Measurements from ENCODE around the gene WHAMM. TPM values are rescaled to one million over a fixed set of nuclear protein-coding genes. Genes with fewer than 3 reads are reported as not detected.
"Not testable (repeated sequence)": the region's sequence is repeated elsewhere in the genome, so short reads cannot be mapped to it uniquely, and the experiment has no call there.

Gene WHAMM
- total RNA-seq, 4 donors from 2014 or later: 6.4 to 14.2 (median 8.8) TPM

DNA sequence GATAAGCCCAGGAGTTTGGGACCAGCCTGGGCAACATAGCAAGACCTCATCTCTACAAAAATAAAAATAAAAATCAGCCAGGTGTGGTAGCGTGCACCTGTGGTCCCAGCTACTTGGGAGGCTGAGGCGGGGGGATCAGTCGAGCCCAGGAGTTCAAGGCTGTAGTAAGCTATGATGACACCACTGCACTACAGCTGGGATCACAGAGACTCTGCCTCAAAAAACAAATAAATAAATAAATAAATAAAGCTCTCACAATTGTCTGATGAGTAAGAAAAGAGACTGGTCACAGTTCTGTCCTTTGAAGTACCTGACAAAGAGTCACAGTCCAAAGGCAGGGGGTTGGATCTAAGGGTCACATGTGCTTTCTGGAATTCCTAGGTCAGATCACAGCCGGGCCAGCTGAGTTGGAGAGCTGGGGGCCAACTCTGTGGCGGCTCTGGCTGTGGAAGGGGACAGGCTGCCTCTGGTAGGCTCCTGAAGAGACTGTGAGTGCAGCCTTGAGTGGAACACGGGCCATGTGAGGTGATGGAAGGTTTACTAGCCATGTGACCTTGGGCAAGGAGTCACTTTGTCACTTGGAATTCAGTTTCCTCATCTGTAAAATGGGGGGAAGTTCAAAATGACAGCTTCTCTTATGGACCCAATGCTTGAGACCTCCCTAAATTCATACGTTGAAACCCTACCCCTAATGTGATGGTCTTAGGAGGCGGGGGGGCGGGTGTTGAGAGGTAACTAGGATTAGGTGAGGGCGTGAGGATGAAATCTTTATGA, 47.2 kb downstream of the WHAMM start:
- no peak for TF ChIP-seq POLR2AphosphoS5 (IDR thresholded peaks at IDR 0.05)
- TF ChIP-seq EP300 (IDR thresholded peaks at IDR 0.05; ENCODE audit: low read depth): no peak
- TF ChIP-seq POLR2A (IDR thresholded peaks at IDR 0.05): no peak
- TF ChIP-seq CTCF (IDR thresholded peaks at IDR 0.05): no peak
- intact Hi-C loops (cut with DNase I; ENCODE audit: low total_unique reads): loop anchor here (10.0 kb wide), 1 partner anchor 138 kb away; no protein-coding TSS in a partner anchor
- Histone ChIP-seq H3K9me3 (no peaks in the 10 kb centered on the region), H3K27ac (no peak overlapping the region), H3K4me3 (no peak overlapping the region), H3K4me1 (no peaks in the 10 kb centered on the region), H3K36me3 (no peaks in the 10 kb centered on the region), H3K27me3 (no peaks in the 10 kb centered on the region)
- 92 to 100% methylated on average over 2 to 10 of the region's 10 CpGs for WGBS, 2 donors (ENCODE audit: low coverage in 1 of 2)
- no peak for DNase-seq
- in situ Hi-C loops (cut with MboI; ENCODE audit: low pct_ligation_motif_present in 1 of 4, low pct_unique_long_range_greater_than_20kb in 1 of 4, low sequenced_read_pairs in 3 of 4): loop anchor here in 2 of 4 donors (10.0 to 25.0 kb wide), 2 partner anchors 106 to 148 kb away; partner anchors contain the start of gene HOMER2 (in 1 of the 2)

DNA sequence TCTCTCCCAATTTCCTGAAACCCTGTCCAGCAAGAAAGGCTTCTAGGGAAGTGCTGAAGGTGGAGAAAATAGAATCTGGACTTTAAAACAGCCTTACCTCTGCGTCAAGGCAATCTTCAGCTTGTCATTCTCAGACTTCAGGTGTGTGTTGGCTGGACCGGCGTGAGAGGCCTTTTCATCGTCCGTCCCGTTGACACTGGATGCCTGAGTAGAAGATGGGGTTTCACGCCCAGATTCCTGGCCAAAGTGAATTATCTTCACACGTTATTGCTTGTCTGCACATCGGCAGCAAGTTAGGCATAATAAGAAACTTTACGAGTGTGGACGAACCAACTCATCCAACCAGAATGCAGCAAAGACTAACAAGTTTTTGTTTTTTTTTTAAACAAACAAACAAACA, 49.5 kb downstream of the WHAMM start:
- intact Hi-C loops (cut with DNase I; ENCODE audit: low total_unique reads) (loop anchor here (10.0 kb wide), 1 partner anchor 136 kb away; no protein-coding TSS in a partner anchor), in situ Hi-C loops (cut with MboI; ENCODE audit: low pct_ligation_motif_present in 1 of 4, low pct_unique_long_range_greater_than_20kb in 1 of 4, low sequenced_read_pairs in 3 of 4) (loop anchor here in 2 of 4 donors (10.0 to 25.0 kb wide), 2 partner anchors 103 to 146 kb away; partner anchors contain the start of gene HOMER2 (in 1 of the 2))
- H3K27me3 ChIP-seq: no peaks in the 10 kb centered on the region
- TF ChIP-seq POLR2AphosphoS5 (IDR thresholded peaks at IDR 0.05): no peak
- TF ChIP-seq POLR2A (IDR thresholded peaks at IDR 0.05): no peak
- no peak for TF ChIP-seq EP300 (IDR thresholded peaks at IDR 0.05; ENCODE audit: low read depth)
- TF ChIP-seq CTCF (IDR thresholded peaks at IDR 0.05): no peak
- H3K4me1 ChIP-seq: no peaks in the 10 kb centered on the region
- no peaks in the 10 kb centered on the region for H3K36me3 ChIP-seq
- H3K9me3 ChIP-seq: no peaks in the 10 kb centered on the region
- no peak overlapping the region for H3K4me3 ChIP-seq
- no peak overlapping the region for H3K27ac ChIP-seq
- WGBS, 2 donors (ENCODE audit: low coverage in 1 of 2): 76 to 89% methylated on average over 7 to 11 of the region's 11 CpGs
- DNase-seq: no peak

DNA sequence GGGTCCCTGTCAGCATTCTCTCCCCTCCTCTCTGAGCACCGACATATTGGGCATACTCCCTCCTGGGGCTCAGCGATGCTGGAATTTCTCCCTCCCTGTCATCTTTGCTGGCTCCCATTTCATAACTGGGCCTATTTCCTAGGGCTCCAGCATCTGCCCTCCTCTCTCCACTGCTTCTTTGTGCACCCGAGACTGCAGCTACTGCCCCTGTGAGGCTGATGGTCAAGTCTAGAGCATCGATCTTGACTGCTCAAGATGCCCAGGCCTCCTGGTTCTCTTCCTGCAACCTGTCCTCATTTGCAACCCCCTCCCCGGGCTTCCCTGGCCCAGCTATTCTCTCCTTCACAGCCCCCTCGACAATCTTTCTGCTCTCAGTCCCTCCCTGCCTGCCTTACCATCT, 53.5 kb downstream of the WHAMM start:
- WGBS, 2 donors (ENCODE audit: low coverage in 1 of 2): 83% methylated on average over 6 of the region's 6 CpGs; no CpG with 5 or more reads in 1 of the 2 donors
- Histone ChIP-seq H3K9me3 (no peaks in the 10 kb centered on the region), H3K4me3 (no peak overlapping the region), H3K4me1 (no peaks in the 10 kb centered on the region), H3K27me3 (no peaks in the 10 kb centered on the region), H3K36me3 (no peaks in the 10 kb centered on the region), H3K27ac (no peak overlapping the region)
- no peak for TF ChIP-seq POLR2AphosphoS5 (IDR thresholded peaks at IDR 0.05)
- in situ Hi-C loops (cut with MboI; ENCODE audit: low pct_ligation_motif_present in 1 of 4, low pct_unique_long_range_greater_than_20kb in 1 of 4, low sequenced_read_pairs in 3 of 4): loop anchor here in 1 of 4 donors (25.0 kb wide), 1 partner anchor 99 kb away; the partner anchor contains the start of gene HOMER2
- no peak for DNase-seq
- intact Hi-C loops (cut with DNase I; ENCODE audit: low total_unique reads): no loop called here

DNA sequence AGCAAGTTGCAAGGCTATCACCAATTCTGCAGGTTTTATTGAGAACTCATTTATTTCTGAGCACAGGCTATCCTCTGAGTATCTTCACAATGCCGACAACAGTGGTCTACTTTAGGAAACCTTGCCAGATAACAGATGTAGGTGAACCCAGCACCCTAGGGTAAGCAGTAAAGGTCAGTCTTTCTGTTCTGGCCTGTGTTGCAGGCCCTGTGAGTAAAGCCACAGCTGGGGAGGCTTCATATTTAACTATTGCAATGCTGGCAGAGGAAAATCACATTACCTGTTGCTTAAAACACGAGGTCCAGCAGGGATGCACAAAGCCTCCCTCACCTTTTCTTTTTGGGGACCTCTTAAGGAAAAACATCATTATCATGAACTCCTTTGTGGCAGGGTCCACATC, 55.5 kb downstream of the WHAMM start:
- TF ChIP-seq POLR2AphosphoS5 (IDR thresholded peaks at IDR 0.05) (no peak), EP300 (IDR thresholded peaks at IDR 0.05; ENCODE audit: low read depth) (no peak), POLR2A (IDR thresholded peaks at IDR 0.05) (no peak), CTCF (IDR thresholded peaks at IDR 0.05) (no peak)
- DNase-seq: no peak
- no peaks in the 10 kb centered on the region for H3K36me3 ChIP-seq
- H3K9me3 ChIP-seq: no peaks in the 10 kb centered on the region
- intact Hi-C loops (cut with DNase I; ENCODE audit: low total_unique reads) (no loop called here), in situ Hi-C loops (cut with MboI; ENCODE audit: low pct_ligation_motif_present in 1 of 4, low pct_unique_long_range_greater_than_20kb in 1 of 4, low sequenced_read_pairs in 3 of 4) (loop anchor here in 1 of 4 donors (25.0 kb wide), 1 partner anchor 97 kb away; the partner anchor contains the start of gene HOMER2)
- no peak overlapping the region for H3K27ac ChIP-seq
- H3K4me3 ChIP-seq: no peak overlapping the region
- no peaks in the 10 kb centered on the region for H3K27me3 ChIP-seq
- no peaks in the 10 kb centered on the region for H3K4me1 ChIP-seq
- WGBS, 2 donors (ENCODE audit: low coverage in 1 of 2): 85 to 90% methylated on average over 2 of the region's 2 CpGs

- intact Hi-C loops (cut with DNase I; ENCODE audit: low total_unique reads); H3K4me1 ChIP-seq; DNase-seq; H3K27ac ChIP-seq; H3K9me3 ChIP-seq; H3K36me3 ChIP-seq; H3K27me3 ChIP-seq; H3K4me3 ChIP-seq: not testable (repeated sequence)
- in situ Hi-C loops (cut with MboI; ENCODE audit: low pct_ligation_motif_present in 1 of 4, low pct_unique_long_range_greater_than_20kb in 1 of 4, low sequenced_read_pairs in 3 of 4): loop anchor here in 1 of 4 donors (25.0 kb wide), 1 partner anchor 97 kb away; the partner anchor contains the start of gene HOMER2
- 63% methylated on average over 4 of the region's 4 CpGs; no CpG with 5 or more reads in 1 of the 2 donors for WGBS, 2 donors (ENCODE audit: low coverage in 1 of 2)
Observed at GRCh38 chr15:82865581-82865980, 56.2 kb downstream of the WHAMM start.

DNA sequence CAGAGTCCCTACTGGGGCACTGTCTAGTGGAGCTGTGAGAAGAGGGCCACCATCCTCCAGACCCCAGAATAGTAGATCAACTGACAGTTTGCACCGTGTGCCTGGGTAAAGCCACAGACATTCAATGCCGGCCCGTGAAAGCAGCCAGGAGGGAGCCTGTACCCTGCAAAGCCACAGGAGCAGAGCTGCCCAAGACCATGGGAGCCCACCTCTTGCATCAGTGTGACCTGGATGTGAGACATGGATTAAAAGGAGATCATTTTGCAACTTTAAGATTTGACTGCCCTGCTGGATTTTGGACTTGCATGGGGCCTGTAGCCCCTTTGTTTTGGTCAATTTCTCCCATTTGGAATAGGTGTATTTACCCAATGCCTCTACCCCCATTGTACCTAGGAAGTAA, 56.6 kb downstream of the WHAMM start:
- in situ Hi-C loops (cut with MboI; ENCODE audit: low pct_ligation_motif_present in 1 of 4, low pct_unique_long_range_greater_than_20kb in 1 of 4, low sequenced_read_pairs in 3 of 4): loop anchor here in 1 of 4 donors (25.0 kb wide), 1 partner anchor 96 kb away; the partner anchor contains the start of gene HOMER2
- H3K36me3 ChIP-seq; H3K9me3 ChIP-seq; H3K4me3 ChIP-seq; intact Hi-C loops (cut with DNase I; ENCODE audit: low total_unique reads); H3K27me3 ChIP-seq; DNase-seq; H3K27ac ChIP-seq; H3K4me1 ChIP-seq: not testable (repeated sequence)
- 83% methylated on average over 3 of the region's 3 CpGs; no CpG with 5 or more reads in 1 of the 2 donors for WGBS, 2 donors (ENCODE audit: low coverage in 1 of 2)
